ENCODE data around the gene GALNT13. TPM values are rescaled to one million over a fixed set of nuclear protein-coding genes. Genes with fewer than 3 reads are reported as not detected.

The GALNT13 gene
- total RNA-seq, 1 donor from 2014 or later, result 0.13 TPM

GRCh38 chr2:154263206-154263605, 391.5 kb downstream of the GALNT13 start:
- intact Hi-C loops (cut with DNase I), result no loop called here
- DNase-seq (ENCODE audit: low spot score), result no peak

GRCh38 chr2:154264024-154264423, 392.3 kb downstream of the GALNT13 start:
- intact Hi-C loops (cut with DNase I), result no loop called here
- no peak for DNase-seq (ENCODE audit: low spot score)

- intact Hi-C loops (cut with DNase I), result no loop called here
- DNase-seq (ENCODE audit: low spot score), result no peak
Observed at GRCh38 chr2:154267983-154268382, 396.3 kb downstream of the GALNT13 start.

- no peak for DNase-seq (ENCODE audit: low spot score)
- intact Hi-C loops (cut with DNase I), result no loop called here
Observed at GRCh38 chr2:154280543-154280942, 408.8 kb downstream of the GALNT13 start.

DNA sequence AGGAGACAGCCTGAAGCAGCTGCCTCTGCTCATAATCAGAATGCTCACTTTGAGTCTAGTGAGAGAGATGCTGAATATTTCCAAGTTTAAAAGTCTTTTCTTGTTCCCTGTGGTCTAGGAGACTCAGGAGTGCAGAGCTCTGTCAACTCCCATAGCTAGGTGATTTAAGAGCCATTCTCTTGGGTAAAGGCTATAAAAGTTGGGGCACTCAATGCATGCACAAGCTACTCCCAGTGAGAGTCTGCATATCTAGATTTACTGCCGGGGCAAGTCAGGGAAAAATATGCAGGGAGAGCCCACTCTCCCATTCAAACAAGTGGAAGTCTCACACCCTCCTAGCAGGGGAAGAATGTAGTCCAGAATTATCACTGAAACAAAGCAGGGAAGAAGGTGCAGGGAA, 418.1 kb downstream of the GALNT13 start:
- intact Hi-C loops (cut with DNase I), result no loop called here
- DNase-seq (ENCODE audit: low spot score), result no peak

- intact Hi-C loops (cut with DNase I), result no loop called here
- DNase-seq (ENCODE audit: low spot score), result no peak
Observed at GRCh38 chr2:154291511-154291910, 419.8 kb downstream of the GALNT13 start.

DNA sequence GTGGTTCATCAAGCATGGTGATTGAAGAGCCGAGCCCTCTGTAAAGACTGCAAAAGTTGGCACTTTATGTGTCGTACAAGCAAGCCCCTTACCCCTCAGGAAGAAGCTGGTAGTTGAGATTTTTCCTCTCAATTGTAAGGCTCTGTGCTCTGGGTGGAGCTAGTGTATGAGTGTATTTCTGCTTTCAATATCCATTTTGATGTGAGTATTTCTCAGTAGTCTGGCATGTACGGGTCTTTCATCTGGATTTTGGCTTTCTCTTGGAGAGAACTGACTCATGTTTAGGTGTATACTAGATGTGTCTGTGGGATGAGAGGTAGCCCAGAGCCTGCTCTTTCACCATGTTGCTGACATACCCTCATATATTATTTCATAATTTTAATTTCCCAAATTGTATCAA, 420.2 kb downstream of the GALNT13 start:
- DNase-seq (ENCODE audit: low spot score), result no peak
- intact Hi-C loops (cut with DNase I), result no loop called here

GRCh38 chr2:154293864-154294263, 422.1 kb downstream of the GALNT13 start:
- intact Hi-C loops (cut with DNase I), result no loop called here
- DNase-seq (ENCODE audit: low spot score), result no peak

DNA sequence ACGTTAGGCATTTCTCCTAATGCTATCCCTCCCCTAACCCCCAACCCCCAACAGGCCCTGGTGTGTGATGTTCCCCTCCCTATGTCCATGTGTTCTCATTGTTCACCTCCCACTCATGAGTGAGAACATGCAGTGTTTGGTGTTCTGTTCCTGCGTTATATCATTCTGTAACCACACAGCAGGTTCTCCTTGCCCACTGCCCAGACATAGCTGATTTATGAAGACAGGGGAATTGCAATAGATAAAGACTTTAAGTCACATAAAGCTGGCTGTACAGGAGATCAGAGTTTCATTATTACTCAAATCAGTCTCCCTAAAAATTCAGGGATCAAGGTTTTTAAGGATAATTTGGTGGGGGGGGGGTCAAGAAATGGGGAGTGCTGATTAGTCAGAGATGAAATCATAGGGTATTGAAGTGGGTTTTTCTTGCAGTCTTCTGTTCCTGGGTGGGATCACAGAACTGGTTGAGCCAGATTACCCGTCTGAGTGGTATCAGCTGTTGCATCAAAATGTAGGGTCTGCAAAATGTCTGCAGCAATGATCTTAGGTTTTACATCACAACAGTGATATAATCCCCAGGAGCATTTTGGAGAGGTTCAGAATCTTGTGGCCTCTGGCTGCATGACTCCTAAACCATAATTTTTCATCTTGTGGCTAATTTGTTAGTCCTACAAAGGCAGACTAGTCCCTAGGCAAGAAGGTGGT, 434.7 kb downstream of the GALNT13 start:
- intact Hi-C loops (cut with DNase I), result no loop called here
- DNase-seq (ENCODE audit: low spot score), result no peak

DNA sequence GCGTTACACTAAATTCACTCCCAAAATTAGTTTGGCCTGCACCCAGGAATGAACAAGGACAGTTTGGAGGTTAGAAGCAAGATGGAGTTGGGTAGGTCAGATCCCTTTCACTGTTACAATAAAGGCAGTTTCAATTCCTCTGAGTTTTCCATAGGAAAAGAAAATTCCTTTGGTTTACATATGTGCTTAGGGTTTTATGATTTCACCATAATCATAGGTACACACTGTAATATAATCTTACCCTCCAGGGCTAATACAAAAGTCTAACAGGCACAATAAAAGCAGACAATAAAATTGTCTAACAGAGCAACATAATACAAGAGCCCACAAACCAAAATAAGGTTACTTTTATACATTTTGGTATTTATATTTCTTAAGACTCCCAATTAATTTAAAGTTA, 435.3 kb downstream of the GALNT13 start:
- intact Hi-C loops (cut with DNase I), result no loop called here

GRCh38 chr2:154324601-154325000, 452.9 kb downstream of the GALNT13 start:
- DNase-seq (ENCODE audit: low spot score), result no peak
- intact Hi-C loops (cut with DNase I), result no loop called here

More for the DNA sequence above, 435.3 kb downstream of the GALNT13 start:
- DNase-seq (ENCODE audit: low spot score), result no peak

DNA sequence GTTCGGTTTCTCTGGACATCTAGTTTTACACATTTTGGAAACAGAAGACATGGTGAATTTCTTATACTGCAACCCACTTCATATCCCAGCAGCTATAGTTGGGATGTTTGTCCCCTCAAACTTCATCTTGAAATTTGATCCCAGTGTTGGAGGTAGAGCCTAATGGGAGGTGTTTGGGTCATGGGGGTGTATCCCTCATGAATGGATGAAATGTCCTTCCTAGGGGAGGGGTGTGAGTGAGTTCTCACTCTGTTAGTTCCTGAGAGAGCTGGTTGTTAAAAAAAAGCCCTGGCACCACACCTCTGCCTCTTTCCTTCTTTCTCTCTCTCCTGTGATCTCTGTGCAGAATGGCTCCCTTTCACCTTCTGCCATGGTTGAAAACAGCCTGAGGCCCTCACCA, 457.8 kb downstream of the GALNT13 start:
- intact Hi-C loops (cut with DNase I), result no loop called here
- no peak for DNase-seq (ENCODE audit: low spot score)

- DNase-seq (ENCODE audit: low spot score), result no peak
- intact Hi-C loops (cut with DNase I), result no loop called here
Observed at GRCh38 chr2:154331784-154332183, 460.1 kb downstream of the GALNT13 start.

GRCh38 chr2:154336201-154336600, 464.5 kb downstream of the GALNT13 start:
- DNase-seq (ENCODE audit: low spot score), result no peak
- intact Hi-C loops (cut with DNase I), result no loop called here

DNA sequence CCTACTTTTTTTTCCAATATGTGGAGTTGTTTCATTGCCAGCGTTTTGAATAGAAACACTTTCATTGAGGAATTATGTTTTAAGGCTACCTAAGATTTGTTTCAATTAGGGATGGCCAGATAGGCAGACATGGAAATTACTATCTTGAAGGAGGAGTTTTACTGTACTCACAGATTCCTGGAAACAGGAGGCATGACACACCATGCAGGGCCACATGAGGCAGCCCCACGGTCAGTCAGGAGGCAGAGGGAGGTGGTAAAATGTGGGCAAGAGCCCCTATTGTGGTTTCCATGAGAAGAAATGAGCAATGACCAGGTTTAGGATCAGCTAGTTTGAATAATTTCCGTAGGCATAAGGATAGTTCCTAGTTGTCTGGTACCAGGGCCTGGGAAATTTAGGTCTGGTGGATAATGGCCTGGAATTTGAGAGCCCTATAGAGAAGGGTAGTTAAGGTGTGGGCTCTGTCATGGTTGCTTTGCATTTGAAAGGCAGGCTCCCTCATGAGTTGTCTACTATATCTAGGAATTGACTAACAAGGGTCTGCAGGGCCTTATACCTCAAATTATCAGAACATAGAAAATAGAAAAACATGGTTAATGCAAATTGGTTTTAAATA, 466.7 kb downstream of the GALNT13 start:
- no peak for DNase-seq (ENCODE audit: low spot score)
- intact Hi-C loops (cut with DNase I), result no loop called here

DNA sequence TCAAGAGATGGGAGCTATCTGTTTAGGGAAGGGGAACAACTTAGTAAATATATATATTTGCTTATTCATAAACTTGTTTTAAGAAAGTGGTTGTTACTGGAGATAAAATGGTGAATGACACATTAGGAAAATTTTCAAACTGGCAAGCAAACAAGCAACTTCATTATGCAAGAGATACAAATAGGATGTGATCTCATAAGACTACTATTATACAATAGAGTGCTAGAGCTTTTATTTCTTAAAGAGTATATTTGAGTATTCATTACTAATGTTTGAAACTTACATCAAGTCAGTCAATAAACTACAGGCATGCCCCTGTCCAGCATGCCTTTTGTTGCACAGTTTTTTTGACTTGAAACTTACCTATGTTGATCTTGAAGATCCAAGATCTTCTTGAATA, 471.6 kb downstream of the GALNT13 start:
- no peak for DNase-seq (ENCODE audit: low spot score)
- intact Hi-C loops (cut with DNase I), result no loop called here

DNA sequence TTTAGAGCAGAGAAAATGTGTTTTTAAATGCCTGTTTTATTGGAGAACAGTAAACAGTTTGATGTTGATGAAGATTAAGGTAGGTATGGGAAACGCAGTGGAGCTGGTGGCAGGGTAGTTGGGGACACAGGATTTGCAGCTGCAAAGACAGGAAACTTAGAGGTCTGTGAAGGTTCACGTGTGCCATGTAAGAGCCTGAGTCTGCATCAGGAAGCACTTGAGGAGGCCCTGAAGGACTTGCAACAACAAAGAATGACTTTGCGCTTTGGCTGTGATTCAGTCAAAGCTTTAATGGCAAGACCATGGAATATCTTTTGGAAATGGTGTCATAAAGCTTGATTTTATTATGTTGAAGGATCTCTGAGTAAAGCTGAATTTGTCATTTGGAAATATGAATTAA, 479.2 kb downstream of the GALNT13 start:
- intact Hi-C loops (cut with DNase I), result no loop called here
- DNase-seq (ENCODE audit: low spot score), result no peak

GRCh38 chr2:154361276-154361675, 489.6 kb downstream of the GALNT13 start:
- intact Hi-C loops (cut with DNase I), result no loop called here
- no peak for DNase-seq (ENCODE audit: low spot score)

DNA sequence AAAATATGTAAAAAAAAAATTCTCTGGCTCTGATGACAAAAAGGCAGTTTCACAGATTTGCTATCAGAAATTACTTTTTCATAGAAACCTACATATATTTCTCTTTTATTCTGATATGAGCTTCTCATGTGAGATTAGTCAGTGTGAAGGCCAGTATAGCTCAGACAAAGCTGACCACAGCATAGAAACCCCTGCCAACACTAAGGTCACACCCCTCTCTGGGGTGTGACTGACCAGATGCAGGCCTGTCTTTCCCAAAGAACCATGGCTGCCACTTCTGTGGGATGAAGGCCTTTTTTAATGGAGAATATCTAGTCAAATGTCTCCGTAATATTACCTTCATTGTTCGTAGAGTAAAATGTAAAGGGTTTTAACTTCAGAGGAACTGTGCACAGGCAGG, 496.4 kb downstream of the GALNT13 start:
- intact Hi-C loops (cut with DNase I), result no loop called here
- no peak for DNase-seq (ENCODE audit: low spot score)

DNA sequence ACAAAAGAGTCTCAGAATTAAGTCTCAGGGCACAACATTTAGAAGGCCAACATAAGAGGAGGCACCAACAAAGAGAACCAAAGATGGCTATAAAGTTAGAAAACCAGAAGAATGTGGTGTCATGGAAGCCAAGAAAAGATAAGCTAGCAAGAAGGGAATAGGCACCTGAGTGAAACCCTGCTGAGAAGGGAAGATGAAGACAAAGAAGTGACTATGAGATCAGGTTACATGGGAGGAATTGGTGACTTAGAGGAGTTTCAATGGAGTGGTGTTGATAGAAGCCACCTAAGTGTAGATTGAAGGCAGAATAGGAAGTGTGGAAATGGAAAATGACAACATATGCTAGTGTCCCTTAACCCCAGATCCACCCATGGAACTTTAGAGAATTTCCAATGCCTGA, 499.2 kb downstream of the GALNT13 start:
- no peak for DNase-seq (ENCODE audit: low spot score)
- intact Hi-C loops (cut with DNase I), result no loop called here

GRCh38 chr2:154374416-154374815, 502.7 kb downstream of the GALNT13 start:
- DNase-seq (ENCODE audit: low spot score), result no peak
- intact Hi-C loops (cut with DNase I), result no loop called here

GRCh38 chr2:154375579-154375931, 503.8 kb downstream of the GALNT13 start:
- DNase-seq (ENCODE audit: low spot score), result no peak
- intact Hi-C loops (cut with DNase I), result loop anchor here (5.0 kb wide), 1 partner anchor 1513 kb away; no protein-coding TSS in a partner anchor
